SW480 (cell line): ENCODE results near the gene ABRAXAS1.

Source experiments
- DNase-seq: peaks from one replicate; pipeline ENCODE4 v3.0.0-alpha.2; 2016; ENCODE audit warnings: low spot score

Gene ABRAXAS1

GRCh38 chr4:83454686-83455085, 30.2 kb downstream of the ABRAXAS1 start:
- DNase-seq: no peak

DNA sequence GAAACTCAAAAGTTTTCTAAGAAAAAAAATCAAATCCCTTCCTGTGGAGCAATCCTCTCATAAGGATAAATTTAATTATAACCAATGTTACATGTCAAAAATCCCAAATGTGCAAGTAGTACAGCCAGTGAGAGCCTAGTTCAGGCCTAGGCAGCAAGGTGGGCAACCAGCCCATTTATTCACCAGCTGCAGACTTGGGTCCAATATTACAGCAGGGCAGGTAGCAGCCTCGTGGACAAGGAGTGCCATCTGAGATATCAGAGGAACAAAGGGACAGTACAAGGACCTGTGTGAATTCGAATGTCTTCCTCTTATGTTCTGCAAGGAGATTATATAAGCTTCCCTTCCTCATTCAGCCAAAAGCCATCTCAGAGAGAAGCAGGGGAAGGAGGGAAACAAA, 35.9 kb downstream of the ABRAXAS1 start:
- no peak for DNase-seq

GRCh38 chr4:83440899-83441298, 44.0 kb downstream of the ABRAXAS1 start:
- DNase-seq: no peak

GRCh38 chr4:83440148-83440814, 44.6 kb downstream of the ABRAXAS1 start:
- DNase-seq: no peak

DNA sequence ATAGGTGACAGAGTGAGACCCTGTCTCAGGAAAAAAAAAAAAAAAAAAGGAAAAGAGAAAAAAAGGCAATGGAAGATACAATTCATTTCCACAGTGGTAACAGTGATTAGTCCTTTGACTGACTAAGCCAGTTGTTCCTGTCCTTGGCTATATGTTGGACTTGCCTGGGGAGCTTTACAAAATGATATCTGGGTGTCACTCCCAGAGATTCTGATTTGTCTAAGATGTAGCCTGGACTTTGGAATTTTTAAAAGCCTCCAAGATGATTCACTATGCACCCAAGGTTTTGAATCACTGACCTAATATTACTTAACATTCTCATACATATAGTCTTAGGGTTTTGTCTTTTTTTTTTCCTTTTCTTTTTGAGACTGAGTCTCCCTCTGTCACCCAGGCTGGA, 46.2 kb downstream of the ABRAXAS1 start:
- no peak for DNase-seq

DNA sequence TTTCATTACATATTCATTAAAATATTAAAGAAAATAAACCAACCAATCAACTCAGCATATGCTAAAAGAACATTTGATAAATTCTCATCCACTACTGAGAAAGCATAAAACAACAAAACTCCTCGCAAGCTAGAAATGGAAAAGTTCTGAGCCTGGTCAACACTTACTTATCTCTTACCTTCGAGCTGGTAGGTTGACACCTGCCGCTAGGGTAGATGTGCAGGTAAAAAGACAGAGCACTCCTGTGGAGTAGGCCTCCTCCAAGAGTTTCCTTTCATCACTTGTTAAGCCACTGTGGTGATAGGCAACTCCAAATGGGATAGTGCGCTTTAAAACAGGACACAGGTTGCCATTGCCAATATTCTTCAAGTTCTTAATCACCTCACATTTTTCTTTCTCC, 48.2 kb downstream of the ABRAXAS1 start:
- DNase-seq: no peak

DNA sequence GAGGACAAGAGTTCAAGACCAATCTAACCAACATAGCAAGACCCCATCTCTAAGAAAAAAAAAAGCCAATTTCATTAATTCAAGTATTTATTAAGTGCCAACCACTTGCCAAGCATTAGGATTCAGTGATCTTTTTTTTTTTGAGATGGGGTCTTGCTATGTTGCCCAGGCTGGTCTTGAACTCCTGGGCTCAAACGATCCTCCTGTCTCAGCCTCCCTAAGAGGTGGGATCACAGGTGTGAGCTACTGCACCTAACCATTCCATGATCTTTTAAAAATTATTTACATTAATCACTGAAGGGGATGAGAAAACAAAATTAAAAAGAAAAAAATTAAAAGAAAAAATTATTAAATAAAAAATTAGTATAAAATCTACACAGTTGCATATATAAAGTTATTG, 53.7 kb downstream of the ABRAXAS1 start:
- no peak for DNase-seq

- DNase-seq: no peak
These were observed 66.7 kb downstream of the ABRAXAS1 start for GRCh38 chr4:83418211-83418610.

- DNase-seq: no peak
These were observed 67.3 kb downstream of the ABRAXAS1 start for GRCh38 chr4:83417566-83417965.

DNA sequence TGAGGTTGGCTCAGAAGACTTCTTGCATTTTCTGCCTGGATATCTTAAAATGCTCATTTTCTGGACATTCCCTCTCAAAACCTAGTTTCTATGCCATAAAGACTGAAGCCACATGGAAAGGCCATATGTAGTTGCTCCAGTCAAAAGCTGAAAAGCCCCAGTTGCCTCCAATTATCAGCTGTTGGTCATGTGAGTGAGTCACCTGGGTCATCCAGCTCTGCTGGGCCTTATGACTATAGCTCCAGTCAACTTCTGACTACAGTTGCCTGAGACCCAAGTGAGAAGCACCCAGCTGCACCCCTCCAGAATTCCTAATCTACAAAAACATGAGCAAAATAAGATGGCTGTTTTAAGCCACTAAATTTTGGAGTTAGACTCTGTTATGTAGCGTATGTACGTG, 71.2 kb downstream of the ABRAXAS1 start:
- no peak for DNase-seq
